Osteoblast (primary cell): ENCODE results near the gene CHRM1. TPM values are rescaled to one million over a fixed set of nuclear protein-coding genes. Genes with fewer than 3 reads are reported as not detected.

ENCODE experiments used
- DNase-seq: peaks from one replicate; pipeline ENCODE4 v3.0.0; 2011; ENCODE audit warnings: low spot score, mixed read lengths; ENCODE audit not compliant: insufficient read length; ENCODE audit errors: missing footprints
- H2AFZ ChIP-seq: 2 replicates; pipeline ENCODE4 v1.6.0; 2011; ENCODE audit warnings: mild to moderate bottlenecking, low read length
- H3K27ac ChIP-seq: 2 replicates; pipeline ENCODE4 v1.5.1; 2011; ENCODE audit warnings: mild to moderate bottlenecking, low read depth, low read length, moderate library complexity
- H3K27me3 ChIP-seq: 2 replicates; pipeline ENCODE4 v1.6.0; 2012; ENCODE audit warnings: mild to moderate bottlenecking, control low read depth, inconsistent platforms, low read length, moderate library complexity; ENCODE audit not compliant: insufficient read depth
- H3K36me3 ChIP-seq: 2 replicates; pipeline ENCODE4 v1.5.1; 2011; ENCODE audit warnings: mild to moderate bottlenecking, low read length, control low read depth, moderate library complexity; ENCODE audit not compliant: insufficient read depth
- H3K4me1 ChIP-seq: 2 replicates; pipeline ENCODE4 v1.5.1; 2011; ENCODE audit warnings: mild to moderate bottlenecking, low read length, control low read depth, moderate library complexity; ENCODE audit not compliant: insufficient read depth
- H3K4me2 ChIP-seq: 2 replicates; pipeline ENCODE4 v1.6.0; 2011; ENCODE audit warnings: mild to moderate bottlenecking, low read length; ENCODE audit not compliant: insufficient read depth
- H3K4me3 ChIP-seq: fragments of 200-600 bp; sonication (generic); 3 replicates; pipeline ENCODE4 v1.5.1; 2012; ENCODE audit warnings: mild to moderate bottlenecking, low read length, inconsistent platforms; ENCODE audit not compliant: insufficient read depth
- H3K79me2 ChIP-seq: 2 replicates; pipeline ENCODE4 v1.6.0; 2012; ENCODE audit warnings: mild to moderate bottlenecking, low read length, control low read depth, inconsistent platforms; ENCODE audit not compliant: insufficient read depth
- H3K9me3 ChIP-seq: 2 replicates; pipeline ENCODE4 v1.5.1; 2011; ENCODE audit warnings: low read depth, low read length, control low read depth
- H4K20me1 ChIP-seq: 2 replicates; pipeline ENCODE4 v1.6.0; 2012; ENCODE audit warnings: mild to moderate bottlenecking, low read length, control low read depth; ENCODE audit not compliant: insufficient read depth
- CTCF ChIP-seq: IDR thresholded peaks from 2 replicates; pipeline ENCODE4 v1.5.1; 2011; ENCODE audit warnings: mild to moderate bottlenecking, low read depth, low read length, moderate library complexity; ENCODE audit errors: extremely low read depth
- total RNA-seq: library from RNA; depleted of rRNA; stranded (reverse); fragments of >200 nt; gene quantifications from 2 replicates; pipeline ENCODE4 v1.2.3, GENCODE V29; 2012

Gene CHRM1
- total RNA-seq, 1 donor, result not detected

DNA sequence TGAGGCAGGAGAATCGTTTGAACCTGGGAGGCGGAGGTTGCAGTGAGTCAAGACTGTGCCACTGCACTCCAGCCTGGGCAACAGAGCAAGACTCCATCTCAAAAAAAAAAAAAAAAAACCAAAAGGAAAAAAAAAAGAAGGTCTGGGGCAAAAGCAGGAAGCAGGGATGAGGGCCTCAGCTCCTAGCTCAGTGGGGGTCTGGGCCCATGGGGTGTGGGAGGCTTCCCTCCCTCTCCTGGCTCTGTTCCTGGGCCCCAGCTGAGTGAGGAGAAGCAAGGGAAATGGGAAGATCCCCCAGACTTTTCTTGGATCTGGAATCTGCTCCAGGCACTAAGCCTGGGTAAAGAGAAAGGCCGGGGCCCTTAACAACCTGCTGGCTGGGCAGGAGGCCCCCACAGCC, 8.9 kb downstream of the CHRM1 start:
- no peaks in the 10 kb centered on the region for H4K20me1 ChIP-seq
- H3K36me3 ChIP-seq, result no peaks in the 10 kb centered on the region
- TF ChIP-seq CTCF, result no peak
- no peaks in the 10 kb centered on the region for H3K79me2 ChIP-seq
- H3K4me3 ChIP-seq, result no peak overlapping the region
- peaks cover 5% of the 10 kb centered on the region for H3K27me3 ChIP-seq
- peaks cover 5% of the 10 kb centered on the region for H3K4me1 ChIP-seq
- no peak for DNase-seq
- H3K27ac ChIP-seq, result no peak overlapping the region
- H3K4me2 ChIP-seq, result no peak overlapping the region
- H3K9me3 ChIP-seq, result no peaks in the 10 kb centered on the region
- H2AFZ ChIP-seq, result no peak overlapping the region

- H2AFZ ChIP-seq, result no peak overlapping the region
- H3K79me2 ChIP-seq, result no peaks in the 10 kb centered on the region
- no peaks in the 10 kb centered on the region for H3K9me3 ChIP-seq
- H3K27ac ChIP-seq, result no peak overlapping the region
- no peaks in the 10 kb centered on the region for H3K36me3 ChIP-seq
- peaks cover 9% of the 10 kb centered on the region for H3K27me3 ChIP-seq
- H3K4me3 ChIP-seq, result no peak overlapping the region
- no peak for TF ChIP-seq CTCF
- H4K20me1 ChIP-seq, result no peaks in the 10 kb centered on the region
- peaks cover 5% of the 10 kb centered on the region for H3K4me1 ChIP-seq
- DNase-seq, result peak; percentile 73
- no peak overlapping the region for H3K4me2 ChIP-seq
Measured at GRCh38 chr11:62911137-62912130, 9.7 kb downstream of the CHRM1 start.

- Histone ChIP-seq H2AFZ (no peak overlapping the region), H3K9me3 (no peaks in the 10 kb centered on the region), H3K79me2 (no peaks in the 10 kb centered on the region), H3K36me3 (no peaks in the 10 kb centered on the region), H3K4me3 (no peak overlapping the region), H3K27me3 (peaks cover 9% of the 10 kb centered on the region), H3K27ac (no peak overlapping the region), H3K4me1 (peaks cover 8% of the 10 kb centered on the region), H3K4me2 (no peak overlapping the region), H4K20me1 (no peaks in the 10 kb centered on the region)
- no peak for TF ChIP-seq CTCF
- peak; percentile 30 for DNase-seq
Measured at GRCh38 chr11:62910141-62910882, 10.9 kb downstream of the CHRM1 start.
